D721Med (cell line): ENCODE data around the gene CCNC.

Experiments
- DNase-seq: peaks from one replicate; pipeline ENCODE4 v3.0.0; 2011; ENCODE audit warnings: low spot score; ENCODE audit not compliant: insufficient read length
- FAIRE-seq: peaks from 2 replicates; lab custom pipeline; 2011; peaks lifted over from hg19 to GRCh38; lab: Jason Lieb, UNC
- CTCF ChIP-seq: IDR thresholded peaks from 2 replicates; pipeline ENCODE4 v1.5.1; 2012; ENCODE audit warnings: mild to moderate bottlenecking, control low read depth; ENCODE audit not compliant: insufficient read depth; ENCODE audit errors: missing control alignments

The CCNC gene

GRCh38 chr6:99559057-99559456 is 9.4 kb downstream of the CCNC start:
- no peak for TF ChIP-seq CTCF
- FAIRE-seq = no peak
- no peak for DNase-seq

- DNase-seq = no peak
- TF ChIP-seq CTCF = no peak
- no peak for FAIRE-seq
Observed at GRCh38 chr6:99553888-99554287, 14.6 kb downstream of the CCNC start.

GRCh38 chr6:99550046-99550748 is 18.3 kb downstream of the CCNC start:
- DNase-seq (no peak), FAIRE-seq (no peak)
- TF ChIP-seq CTCF = no peak

GRCh38 chr6:99548706-99549105 is 19.8 kb downstream of the CCNC start:
- DNase-seq = no peak
- FAIRE-seq = no peak
- no peak for TF ChIP-seq CTCF

GRCh38 chr6:99547526-99547925 is 20.9 kb downstream of the CCNC start:
- no peak for TF ChIP-seq CTCF
- DNase-seq (no peak), FAIRE-seq (no peak)

- FAIRE-seq (no peak), DNase-seq (no peak)
- TF ChIP-seq CTCF = no peak
Observed at GRCh38 chr6:99545442-99545841, 23.0 kb downstream of the CCNC start.

- FAIRE-seq = no peak
- no peak for TF ChIP-seq CTCF
- DNase-seq = no peak
Observed at GRCh38 chr6:99543968-99544367, 24.5 kb downstream of the CCNC start.
